HEK293 (cell line): ENCODE measurements around the gene PHF14.
A peak's percentile ranks its signal among the peaks of the same experiment; 100 is the strongest.

Experiments
- GLIS1 ChIP-seq: fragments of 450-650 bp; formaldehyde crosslinking; IDR thresholded peaks from 2 replicates; pipeline ENCODE4 v1.5.1; 2016; ENCODE audit warnings: missing biosample characterization, missing genetic modification characterization
- HIC1 ChIP-seq: fragments of 450-650 bp; formaldehyde crosslinking; IDR thresholded peaks from 2 replicates; pipeline ENCODE4 v1.5.1; 2016; ENCODE audit warnings: missing biosample characterization, missing genetic modification characterization
- IKZF3 ChIP-seq: fragments of 450-650 bp; IDR thresholded peaks from 2 replicates; pipeline ENCODE4 v1.5.0; 2018; ENCODE audit warnings: missing biosample characterization, mild to moderate bottlenecking, missing genetic modification characterization, moderate library complexity
- KLF1 ChIP-seq: fragments of 450-650 bp; formaldehyde crosslinking; IDR thresholded peaks from 2 replicates; pipeline ENCODE4 v1.5.1; 2016; ENCODE audit warnings: missing biosample characterization, missing genetic modification characterization
- KLF17 ChIP-seq: fragments of 450-650 bp; formaldehyde crosslinking; IDR thresholded peaks from 2 replicates; pipeline ENCODE4 v1.5.1; 2016; ENCODE audit warnings: missing biosample characterization, missing genetic modification characterization
- PRDM2 ChIP-seq: fragments of 450-650 bp; formaldehyde crosslinking; IDR thresholded peaks from 2 replicates; pipeline ENCODE4 v1.5.1; 2016; ENCODE audit warnings: missing biosample characterization, missing genetic modification characterization, borderline replicate concordance
- REPIN1 ChIP-seq: fragments of 450-650 bp; formaldehyde crosslinking; IDR thresholded peaks from 2 replicates; pipeline ENCODE4 v1.5.1; 2017; ENCODE audit warnings: missing biosample characterization, missing genetic modification characterization, low read depth
- ZBTB11 ChIP-seq: fragments of 450-650 bp; formaldehyde crosslinking; conservative IDR thresholded peaks from 2 replicates; pipeline ENCODE4 v1.5.1; 2016; ENCODE audit warnings: low read depth, missing biosample characterization, missing genetic modification characterization
- ZBTB20 ChIP-seq: fragments of 450-650 bp; formaldehyde crosslinking; IDR thresholded peaks from 2 replicates; pipeline ENCODE4 v1.5.1; 2016; ENCODE audit warnings: missing biosample characterization, missing genetic modification characterization
- ZNF10 ChIP-seq: fragments of 450-650 bp; formaldehyde crosslinking; IDR thresholded peaks from 2 replicates; pipeline ENCODE4 v1.5.1; 2017; ENCODE audit warnings: missing biosample characterization, missing genetic modification characterization
- ZNF132 ChIP-seq: fragments of 450-650 bp; formaldehyde crosslinking; IDR thresholded peaks from 2 replicates; pipeline ENCODE4 v1.5.1; 2017; ENCODE audit warnings: missing biosample characterization, missing genetic modification characterization, borderline replicate concordance
- ZNF16 ChIP-seq: fragments of 450-650 bp; formaldehyde crosslinking; IDR thresholded peaks from 2 replicates; pipeline ENCODE4 v1.5.1; 2016; ENCODE audit warnings: low read depth, missing biosample characterization, missing genetic modification characterization
- ZNF2 ChIP-seq: fragments of 450-650 bp; formaldehyde crosslinking; IDR thresholded peaks from 2 replicates; pipeline ENCODE4 v1.5.1; 2016; ENCODE audit warnings: missing biosample characterization, missing genetic modification characterization
- ZNF223 ChIP-seq: fragments of 450-650 bp; formaldehyde crosslinking; IDR thresholded peaks from 2 replicates; pipeline ENCODE4 v1.5.1; 2016; ENCODE audit warnings: missing biosample characterization, missing genetic modification characterization
- ZNF24 ChIP-seq: fragments of 450-650 bp; formaldehyde crosslinking; IDR thresholded peaks from 2 replicates; pipeline ENCODE4 v1.5.1; 2016; ENCODE audit warnings: missing biosample characterization, missing genetic modification characterization
- ZNF350 ChIP-seq: fragments of 450-650 bp; formaldehyde crosslinking; IDR thresholded peaks from 2 replicates; pipeline ENCODE4 v1.5.0; 2017; ENCODE audit warnings: missing biosample characterization, mild to moderate bottlenecking, missing genetic modification characterization
- ZNF362 ChIP-seq: fragments of 450-650 bp; formaldehyde crosslinking; IDR thresholded peaks from 2 replicates; pipeline ENCODE4 v1.5.1; 2016; ENCODE audit warnings: missing biosample characterization, missing genetic modification characterization
- ZNF391 ChIP-seq: fragments of 450-650 bp; formaldehyde crosslinking; IDR thresholded peaks from 2 replicates; pipeline ENCODE4 v1.5.1; 2016; ENCODE audit warnings: low read depth, missing biosample characterization, missing genetic modification characterization, borderline replicate concordance
- ZNF501 ChIP-seq: fragments of 450-650 bp; formaldehyde crosslinking; IDR thresholded peaks from 2 replicates; pipeline ENCODE4 v1.5.1; 2016; ENCODE audit warnings: missing biosample characterization, missing genetic modification characterization
- ZNF521 ChIP-seq: fragments of 450-650 bp; formaldehyde crosslinking; IDR thresholded peaks from 2 replicates; pipeline ENCODE4 v1.5.1; 2017; ENCODE audit warnings: missing biosample characterization, mild to moderate bottlenecking, missing genetic modification characterization
- ZNF600 ChIP-seq: fragments of 450-650 bp; formaldehyde crosslinking; IDR thresholded peaks from 2 replicates; pipeline ENCODE4 v1.5.1; 2016; ENCODE audit warnings: missing biosample characterization, missing genetic modification characterization
- ZNF768 ChIP-seq: fragments of 450-650 bp; formaldehyde crosslinking; IDR thresholded peaks from 2 replicates; pipeline ENCODE4 v1.5.1; 2018; ENCODE audit warnings: missing biosample characterization, mild to moderate bottlenecking, missing genetic modification characterization
- ZNF776 ChIP-seq: fragments of 450-650 bp; formaldehyde crosslinking; IDR thresholded peaks from 2 replicates; pipeline ENCODE4 v1.5.0; 2017; ENCODE audit warnings: missing biosample characterization, missing genetic modification characterization, borderline replicate concordance
- ZNF791 ChIP-seq: fragments of 450-650 bp; formaldehyde crosslinking; IDR thresholded peaks from 2 replicates; pipeline ENCODE4 v1.5.1; 2016; ENCODE audit warnings: missing biosample characterization, missing genetic modification characterization
- ZNF843 ChIP-seq: fragments of 450-650 bp; formaldehyde crosslinking; IDR thresholded peaks from 2 replicates; pipeline ENCODE4 v1.5.1; 2016; ENCODE audit warnings: missing biosample characterization, missing genetic modification characterization
- ZXDB ChIP-seq: fragments of 450-650 bp; formaldehyde crosslinking; IDR thresholded peaks from 2 replicates; pipeline ENCODE4 v1.5.1; 2016; ENCODE audit warnings: missing biosample characterization, missing genetic modification characterization

PHF14 gene

GRCh38 chr7:10939911-10940703 lies 33.6 kb upstream of the PHF14 start (continued):
- TF ChIP-seq PRDM2 (tag by site-specific recombination) (no peak), ZNF521 (tag by site-specific recombination) (no peak), ZNF501 (0 out of 2 replicates have a peak, but pooled peaks have one; percentile 56), ZNF791 (no peak), ZNF223 (tag by site-specific recombination) (no peak), IKZF3 (tag by site-specific recombination) (peak; percentile 42; the same call in 1 of the 2 replicates), ZNF843 (no peak; the same call in 1 of the 2 replicates), ZNF2 (no peak), ZNF350 (tag by site-specific recombination) (no peak), KLF1 (no peak), KLF17 (tag by site-specific recombination) (no peak), ZNF362 (tag by site-specific recombination) (no peak), HIC1 (no peak), ZNF24 (no peak), ZNF16 (tag by site-specific recombination) (no peak), ZXDB (tag by site-specific recombination) (peak; percentile 64; the same call in 1 of the 2 replicates), ZNF10 (tag by site-specific recombination) (no peak), REPIN1 (tag by site-specific recombination) (no peak), ZBTB11 (peak; percentile 31; the same call in 1 of the 2 replicates), ZNF776 (tag by site-specific recombination) (no peak), ZNF391 (no peak), ZNF768 (no peak), GLIS1 (tag by site-specific recombination) (peak; percentile 87), ZBTB20 (0 out of 2 replicates have a peak, but pooled peaks have one; percentile 11), ZNF132 (tag by site-specific recombination) (no peak), ZNF600 (tag by site-specific recombination) (peak; percentile 88; the same call in 1 of the 2 replicates)
